Epidermal melanocyte (primary cell): ENCODE data around the gene RRM1.
"Not testable (repeated sequence)": the region's sequence is repeated elsewhere in the genome, so short reads cannot be mapped to it uniquely, and the experiment has no call there.

Source experiments
- DNase-seq: peaks from one replicate; pipeline ENCODE4 v3.0.0; 2011; ENCODE audit warnings: low spot score; ENCODE audit not compliant: insufficient read length

The RRM1 gene

GRCh38 chr11:4134806-4135205, 40.2 kb downstream of the RRM1 start:
- no peak for DNase-seq

- no peak for DNase-seq
Measured at GRCh38 chr11:4138497-4138896, 43.9 kb downstream of the RRM1 start.

- DNase-seq = no peak
Measured at GRCh38 chr11:4140067-4140636, 45.6 kb downstream of the RRM1 start.

- no peak for DNase-seq
Measured at GRCh38 chr11:4146070-4146771, 51.6 kb downstream of the RRM1 start.

- no peak for DNase-seq
Measured at GRCh38 chr11:4146772-4147098, 52.1 kb downstream of the RRM1 start.

GRCh38 chr11:4154503-4154902, 59.9 kb downstream of the RRM1 start:
- no peak for DNase-seq

- no peak for DNase-seq
Measured at GRCh38 chr11:4156571-4156970, 62.0 kb downstream of the RRM1 start.

- DNase-seq = not testable (repeated sequence)
Measured at GRCh38 chr11:4158818-4159217, 64.2 kb downstream of the RRM1 start.

GRCh38 chr11:4161305-4161704, 66.7 kb downstream of the RRM1 start:
- DNase-seq = no peak

GRCh38 chr11:4164884-4165590, 70.4 kb downstream of the RRM1 start:
- DNase-seq = no peak

- DNase-seq = no peak
Measured at GRCh38 chr11:4167292-4167691, 72.7 kb downstream of the RRM1 start.

GRCh38 chr11:4167758-4168157, 73.2 kb downstream of the RRM1 start:
- DNase-seq = no peak

- DNase-seq = not testable (repeated sequence)
Measured at GRCh38 chr11:4175620-4176350, 81.2 kb downstream of the RRM1 start.

GRCh38 chr11:4178813-4179662, 84.4 kb downstream of the RRM1 start:
- DNase-seq = no peak

- DNase-seq = no peak
Measured at GRCh38 chr11:4180441-4181183, 86.0 kb downstream of the RRM1 start.

- no peak for DNase-seq
Measured at GRCh38 chr11:4181782-4182721, 87.5 kb downstream of the RRM1 start.

GRCh38 chr11:4183410-4184057, 88.9 kb downstream of the RRM1 start:
- no peak for DNase-seq

GRCh38 chr11:4184163-4184916, 89.7 kb downstream of the RRM1 start:
- no peak for DNase-seq
